Suppressor macrophage treated with lipopolysaccharide for 1 hour (primary cell): ENCODE results near the gene JHY.
A peak's percentile ranks its signal among the peaks of the same experiment; 100 is the strongest.

Source experiments
- DNase-seq, 3 donors: peaks; one replicate each; pipeline ENCODE4 v3.0.0-alpha.2; 2020 to 2022

Gene JHY

GRCh38 chr11:122954455-122954854, 71.9 kb downstream of the JHY start:
- DNase-seq, result no peak

- no peak for DNase-seq
These were observed 81.4 kb downstream of the JHY start for GRCh38 chr11:122963961-122964360.

GRCh38 chr11:122976061-122976733, 93.6 kb downstream of the JHY start:
- no peak for DNase-seq

GRCh38 chr11:122976734-122977469, 94.3 kb downstream of the JHY start:
- DNase-seq, result peak in 2 of 3 donors; percentile 13 to 20

- peak in 1 of 3 donors; percentile 20 for DNase-seq
These were observed 95.1 kb downstream of the JHY start for GRCh38 chr11:122977470-122978298.

- no peak for DNase-seq
These were observed 95.7 kb downstream of the JHY start for GRCh38 chr11:122978299-122978620.

- DNase-seq, result no peak
These were observed 96.7 kb downstream of the JHY start for GRCh38 chr11:122979103-122979814.

GRCh38 chr11:122979815-122980595, 97.4 kb downstream of the JHY start:
- no peak for DNase-seq

- peak; percentile 57 to 81 (median 60) for DNase-seq
These were observed 99.1 kb downstream of the JHY start, which contains the start of gene BSX for GRCh38 chr11:122981388-122982264. Gene BSX, minus strand, starts transcription at chr11:122981834. Its CDS starts 163 bp downstream, at chr11:122981671.

GRCh38 chr11:122983438-122984185, 101.1 kb downstream of the JHY start:
- no peak for DNase-seq

- DNase-seq, result peak; percentile 41 to 68 (median 53)
These were observed 101.8 kb downstream of the JHY start for GRCh38 chr11:122984186-122985011.

- DNase-seq, result no peak
These were observed 113.0 kb downstream of the JHY start for GRCh38 chr11:122995526-122995925.

GRCh38 chr11:122998727-122999366, 116.3 kb downstream of the JHY start:
- DNase-seq, result no peak

GRCh38 chr11:123000721-123001120, 118.2 kb downstream of the JHY start:
- DNase-seq, result no peak

GRCh38 chr11:123006860-123007542, 124.4 kb downstream of the JHY start:
- no peak for DNase-seq
